HepG2 (cell line): ENCODE data around the gene KCNIP3. TPM values are rescaled to one million over a fixed set of nuclear protein-coding genes. Genes with fewer than 3 reads are reported as not detected.

Source experiments
- AHR ChIP-seq: IDR thresholded peaks from 2 replicates; pipeline ENCODE4 v1.6.1; 2018; ENCODE audit warnings: missing genetic modification reagents, missing compliant biosample characterization
- ETV6 ChIP-seq: sonication (generic); formaldehyde crosslinking; conservative IDR thresholded peaks from 2 replicates; pipeline ENCODE4 v1.4.0; 2020; ENCODE audit warnings: missing genetic modification reagents
- HES4 ChIP-seq: sonication (generic); formaldehyde crosslinking; IDR thresholded peaks from 2 replicates; pipeline ENCODE4 v1.9.0; 2021; ENCODE audit warnings: mild to moderate bottlenecking, missing genetic modification reagents, borderline replicate concordance
- RERE ChIP-seq: IDR thresholded peaks from 2 replicates; pipeline ENCODE4 v1.6.1; 2016; ENCODE audit warnings: low read depth, missing genetic modification reagents, missing compliant biosample characterization
- TP53 ChIP-seq: sonication (generic); formaldehyde crosslinking; conservative IDR thresholded peaks from 2 replicates; pipeline ENCODE4 v1.4.0; 2020; ENCODE audit warnings: missing genetic modification reagents
- ZNF598 ChIP-seq: sonication (generic); formaldehyde crosslinking; IDR thresholded peaks from 2 replicates; pipeline ENCODE4 v1.5.1; 2020; ENCODE audit warnings: mild to moderate bottlenecking, missing genetic modification reagents, borderline replicate concordance
- ZNF678 ChIP-seq: sonication (generic); formaldehyde crosslinking; IDR thresholded peaks from 2 replicates; pipeline ENCODE4 v1.4.0; 2020; ENCODE audit warnings: mild to moderate bottlenecking, missing genetic modification reagents
- polyA plus RNA-seq, 8 experiments: library from polyadenylated mRNA; depleted of rRNA in 3 of 8; stranded (reverse) in 7 of 8; unstranded in 1 of 8; fragments of >200 nt; fragmentation: Illumina TruSeq in 4 of 8; extraction: Trizol in 4 of 8; gene quantifications; 2 replicates each; pipeline versions ENCODE4 v1.2.1 to v1.2.3, GENCODE V29; 2011 to 2016; ENCODE audit warnings: low read depth in 4 of 8, missing spikeins in 1 of 8, mixed read lengths in 1 of 8; ENCODE audit not compliant: insufficient read depth in 1 of 8
- total RNA-seq, 5 experiments: library from RNA; depleted of rRNA; stranded (reverse); fragments of >200 nt; fragmentation: Illumina TruSeq; extraction: Trizol; gene quantifications; 2 replicates each; pipeline ENCODE4 v1.2.3, GENCODE V29; 2016; ENCODE audit warnings: low read depth in 1 of 5
- TF ChIP-seq, protein P1 (sequence below): sonication (generic); formaldehyde crosslinking; IDR thresholded peaks from 2 replicates; pipeline ENCODE4 v1.4.0; 2020; ENCODE audit warnings: mild to moderate bottlenecking, low read depth, missing genetic modification reagents
- TF ChIP-seq, protein P2 (sequence below): sonication (generic); formaldehyde crosslinking; IDR thresholded peaks from 2 replicates; pipeline ENCODE4 v1.8.1; 2022; ENCODE audit warnings: low read depth, mild to moderate bottlenecking, missing genetic modification reagents

KCNIP3 gene
- total and polyA plus RNA-seq, 2 of the 13 experiments (the other 11 are each of a cell fraction or from before 2014, with no cell fraction given), result not detected

DNA sequence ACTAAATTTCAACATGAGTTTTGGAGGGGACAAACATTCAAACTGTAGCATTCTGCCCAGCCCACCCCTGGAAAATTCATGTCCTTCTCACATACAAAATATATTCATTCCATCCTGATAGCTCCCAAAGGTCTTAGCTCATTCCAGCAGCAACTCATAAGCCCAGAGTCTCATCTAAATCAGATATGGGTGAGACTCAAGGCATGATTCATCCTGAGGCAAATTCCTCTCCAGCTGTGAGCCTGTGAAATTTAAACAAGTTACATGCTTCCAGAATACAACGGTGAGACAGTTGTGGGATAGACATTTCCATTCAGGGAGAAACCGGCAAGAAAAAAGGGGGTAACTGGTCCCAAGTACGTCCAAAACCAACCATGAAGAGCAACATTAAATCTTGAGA, 61.9 kb downstream of the KCNIP3 start (continued):
- no peak for TF ChIP-seq HES4 (CRISPR knock-in tag)
- TF ChIP-seq ZNF598 (CRISPR knock-in tag), result no peak
- TF ChIP-seq TP53 (CRISPR knock-in tag), result no peak
- no peak for TF ChIP-seq ETV6
- TF ChIP-seq, protein P1, sequence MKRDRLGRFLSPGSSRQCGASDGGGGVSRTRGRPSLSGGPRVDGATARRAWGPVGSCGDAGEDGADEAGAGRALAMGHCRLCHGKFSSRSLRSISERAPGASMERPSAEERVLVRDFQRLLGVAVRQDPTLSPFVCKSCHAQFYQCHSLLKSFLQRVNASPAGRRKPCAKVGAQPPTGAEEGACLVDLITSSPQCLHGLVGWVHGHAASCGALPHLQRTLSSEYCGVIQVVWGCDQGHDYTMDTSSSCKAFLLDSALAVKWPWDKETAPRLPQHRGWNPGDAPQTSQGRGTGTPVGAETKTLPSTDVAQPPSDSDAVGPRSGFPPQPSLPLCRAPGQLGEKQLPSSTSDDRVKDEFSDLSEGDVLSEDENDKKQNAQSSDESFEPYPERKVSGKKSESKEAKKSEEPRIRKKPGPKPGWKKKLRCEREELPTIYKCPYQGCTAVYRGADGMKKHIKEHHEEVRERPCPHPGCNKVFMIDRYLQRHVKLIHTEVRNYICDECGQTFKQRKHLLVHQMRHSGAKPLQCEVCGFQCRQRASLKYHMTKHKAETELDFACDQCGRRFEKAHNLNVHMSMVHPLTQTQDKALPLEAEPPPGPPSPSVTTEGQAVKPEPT, result no peak
- no peak for TF ChIP-seq RERE (CRISPR knock-in tag)
- no peak for TF ChIP-seq ZNF678 (CRISPR knock-in tag)
- no peak for TF ChIP-seq AHR (CRISPR knock-in tag)
- TF ChIP-seq, protein P2, sequence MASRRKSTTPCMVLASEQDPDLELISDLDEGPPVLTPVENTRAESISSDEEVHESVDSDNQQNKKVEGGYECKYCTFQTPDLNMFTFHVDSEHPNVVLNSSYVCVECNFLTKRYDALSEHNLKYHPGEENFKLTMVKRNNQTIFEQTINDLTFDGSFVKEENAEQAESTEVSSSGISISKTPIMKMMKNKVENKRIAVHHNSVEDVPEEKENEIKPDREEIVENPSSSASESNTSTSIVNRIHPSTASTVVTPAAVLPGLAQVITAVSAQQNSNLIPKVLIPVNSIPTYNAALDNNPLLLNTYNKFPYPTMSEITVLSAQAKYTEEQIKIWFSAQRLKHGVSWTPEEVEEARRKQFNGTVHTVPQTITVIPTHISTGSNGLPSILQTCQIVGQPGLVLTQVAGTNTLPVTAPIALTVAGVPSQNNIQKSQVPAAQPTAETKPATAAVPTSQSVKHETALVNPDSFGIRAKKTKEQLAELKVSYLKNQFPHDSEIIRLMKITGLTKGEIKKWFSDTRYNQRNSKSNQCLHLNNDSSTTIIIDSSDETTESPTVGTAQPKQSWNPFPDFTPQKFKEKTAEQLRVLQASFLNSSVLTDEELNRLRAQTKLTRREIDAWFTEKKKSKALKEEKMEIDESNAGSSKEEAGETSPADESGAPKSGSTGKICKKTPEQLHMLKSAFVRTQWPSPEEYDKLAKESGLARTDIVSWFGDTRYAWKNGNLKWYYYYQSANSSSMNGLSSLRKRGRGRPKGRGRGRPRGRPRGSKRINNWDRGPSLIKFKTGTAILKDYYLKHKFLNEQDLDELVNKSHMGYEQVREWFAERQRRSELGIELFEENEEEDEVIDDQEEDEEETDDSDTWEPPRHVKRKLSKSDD, result no peak
